Activated B cell treated with CpG ODN at 0.5 μM for 24 hours (primary cell): ENCODE measurements around the gene COBL. TPM values are rescaled to one million over a fixed set of nuclear protein-coding genes. Genes with fewer than 3 reads are reported as not detected.

Experiments
- ATAC-seq: fragments of 200-7000 bp; cut with Tn5 transposase; one replicate; pipeline ENCODE4 v1.10.0; 2021; ENCODE audit warnings: low read depth, mild to moderate bottlenecking, moderate library complexity
- CTCF ChIA-PET: fragments of 350-600 bp; sonication (Branson Sonifier 250); formaldehyde crosslinking; loops from one replicate; lab custom pipeline; 2021; ENCODE audit warnings: antibody characterized with exemption; lab: Charles Lee
- POLR2A ChIA-PET: fragments of 350-600 bp; sonication (Branson Sonifier 250); formaldehyde crosslinking; loops from one replicate; lab custom pipeline; 2021; ENCODE audit warnings: antibody characterized with exemption; lab: Charles Lee
- DNase-seq: peaks from one replicate; pipeline ENCODE4 v3.0.0; 2022
- H3K27ac Mint-ChIP-seq: one replicate; pipeline ENCODE4 v1.8.0; 2020; ENCODE audit warnings: mixed read lengths
- H3K27me3 Mint-ChIP-seq: one replicate; pipeline ENCODE4 v1.8.0; 2021; ENCODE audit warnings: mixed read lengths
- H3K36me3 Mint-ChIP-seq: one replicate; pipeline ENCODE4 v1.8.0; 2021; ENCODE audit warnings: low read depth, mixed read lengths
- H3K4me1 Mint-ChIP-seq: one replicate; pipeline ENCODE4 v1.8.0; 2021; ENCODE audit warnings: mixed read lengths
- H3K4me3 Mint-ChIP-seq: one replicate; pipeline ENCODE4 v1.8.0; 2020; ENCODE audit warnings: mild to moderate bottlenecking, mixed read lengths
- H3K9me3 Mint-ChIP-seq: one replicate; pipeline ENCODE4 v1.8.0; 2020; ENCODE audit warnings: mixed read lengths
- CTCF ChIP-seq: fragments of 200-600 bp; IDR thresholded peaks from one replicate; pipeline ENCODE4 v1.8.0; 2022; ENCODE audit warnings: antibody characterized with exemption, mild to moderate bottlenecking
- intact Hi-C: fragments of 100-400 bp; cut with micrococcal nuclease; formaldehyde crosslinking; loops from one replicate; pipeline ENCODE4 v1.15.1; 2024
- total RNA-seq: library from RNA; stranded (reverse); gene quantifications from 2 replicates; pipeline ENCODE4 v1.2.3, GENCODE V29; 2022

The COBL gene
- total RNA-seq, 1 donor from 2014 or later = not detected

GRCh38 chr7:51228386-51228958 is 88.1 kb downstream of the COBL start:
- CTCF ChIA-PET = no interaction called here

DNA sequence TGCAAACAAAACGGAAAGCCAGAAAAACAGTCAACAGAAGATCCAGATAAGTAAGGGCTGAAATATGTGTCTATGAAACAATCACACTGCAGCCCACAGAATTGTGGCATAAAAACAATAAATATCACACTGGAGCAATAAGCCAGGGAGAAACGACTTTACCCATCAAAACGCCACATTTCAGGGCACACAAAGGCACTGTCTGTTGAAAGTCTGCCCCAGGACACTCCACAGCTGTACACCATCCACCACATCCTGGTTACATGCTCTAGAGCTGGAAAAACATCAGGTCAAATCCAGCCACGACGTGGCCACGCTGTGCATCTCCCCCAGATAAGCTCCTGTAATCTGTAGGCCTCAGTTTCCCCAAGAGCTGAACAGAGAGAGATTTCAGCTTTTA is 88.7 kb downstream of the COBL start:
- TF ChIP-seq CTCF = no peak
- Mint-ChIP-seq H3K9me3 (no peaks in the 10 kb centered on the region), H3K4me1 (no peaks in the 10 kb centered on the region), H3K27me3 (no peaks in the 10 kb centered on the region), H3K4me3 (no peak overlapping the region), H3K27ac (no peak overlapping the region), H3K36me3 (no peaks in the 10 kb centered on the region)
- DNase-seq = no peak
- POLR2A ChIA-PET = no interaction called here
- no peak for ATAC-seq
- intact Hi-C loops = no loop called here
- CTCF ChIA-PET = no interaction called here

More at GRCh38 chr7:51228386-51228958, 88.1 kb downstream of the COBL start:
- Mint-ChIP-seq H3K27me3 (no peaks in the 10 kb centered on the region), H3K9me3 (no peaks in the 10 kb centered on the region), H3K27ac (no peak overlapping the region), H3K36me3 (no peaks in the 10 kb centered on the region), H3K4me3 (no peak overlapping the region), H3K4me1 (no peaks in the 10 kb centered on the region)
- no peak for TF ChIP-seq CTCF
- intact Hi-C loops = no loop called here
- POLR2A ChIA-PET = no interaction called here
- ATAC-seq (no peak), DNase-seq (no peak)

DNA sequence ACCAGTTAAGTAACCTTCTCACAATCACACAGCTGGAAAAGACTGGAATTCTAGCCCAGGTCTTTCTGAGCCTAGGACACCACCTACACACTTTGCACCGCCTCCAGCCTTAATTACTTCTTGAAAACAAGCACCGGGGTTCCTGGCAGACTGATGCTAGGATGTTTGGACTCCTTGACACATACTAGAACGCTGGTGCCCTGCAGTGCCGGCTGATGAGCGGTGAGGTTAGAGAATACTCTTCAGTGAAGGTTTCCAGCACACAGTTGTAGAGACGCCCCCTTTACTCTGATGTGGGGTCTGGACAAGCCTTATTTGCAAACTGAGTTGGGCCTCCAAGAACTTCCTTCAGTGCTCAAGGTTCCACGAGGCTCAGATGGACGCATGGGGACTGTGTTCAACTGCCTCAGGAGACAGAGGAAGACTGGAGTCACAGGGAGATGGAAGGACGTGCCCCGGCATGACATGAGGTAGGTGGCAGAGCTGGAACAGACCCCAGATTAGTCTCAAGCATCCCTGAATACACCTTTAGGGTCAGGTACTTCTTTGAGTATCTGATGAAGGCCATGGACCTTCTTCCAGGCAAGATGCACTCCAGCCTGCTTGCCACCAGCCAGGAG is 89.6 kb downstream of the COBL start:
- Mint-ChIP-seq H3K9me3 (no peaks in the 10 kb centered on the region), H3K36me3 (no peaks in the 10 kb centered on the region), H3K4me3 (no peak overlapping the region), H3K27me3 (no peaks in the 10 kb centered on the region), H3K4me1 (no peaks in the 10 kb centered on the region), H3K27ac (no peak overlapping the region)
- POLR2A ChIA-PET = no interaction called here
- no peak for TF ChIP-seq CTCF
- CTCF ChIA-PET = no interaction called here
- intact Hi-C loops = no loop called here
- ATAC-seq (no peak), DNase-seq (no peak)

GRCh38 chr7:51226063-51226755 is 90.4 kb downstream of the COBL start:
- H3K9me3 Mint-ChIP-seq = no peaks in the 10 kb centered on the region
- ATAC-seq (no peak), DNase-seq (no peak)
- no peak overlapping the region for H3K4me3 Mint-ChIP-seq
- no peak overlapping the region for H3K27ac Mint-ChIP-seq
- no peaks in the 10 kb centered on the region for H3K36me3 Mint-ChIP-seq
- TF ChIP-seq CTCF = no peak
- CTCF ChIA-PET = no interaction called here
- no peaks in the 10 kb centered on the region for H3K4me1 Mint-ChIP-seq
- POLR2A ChIA-PET = no interaction called here
- intact Hi-C loops = no loop called here
- H3K27me3 Mint-ChIP-seq = no peaks in the 10 kb centered on the region

DNA sequence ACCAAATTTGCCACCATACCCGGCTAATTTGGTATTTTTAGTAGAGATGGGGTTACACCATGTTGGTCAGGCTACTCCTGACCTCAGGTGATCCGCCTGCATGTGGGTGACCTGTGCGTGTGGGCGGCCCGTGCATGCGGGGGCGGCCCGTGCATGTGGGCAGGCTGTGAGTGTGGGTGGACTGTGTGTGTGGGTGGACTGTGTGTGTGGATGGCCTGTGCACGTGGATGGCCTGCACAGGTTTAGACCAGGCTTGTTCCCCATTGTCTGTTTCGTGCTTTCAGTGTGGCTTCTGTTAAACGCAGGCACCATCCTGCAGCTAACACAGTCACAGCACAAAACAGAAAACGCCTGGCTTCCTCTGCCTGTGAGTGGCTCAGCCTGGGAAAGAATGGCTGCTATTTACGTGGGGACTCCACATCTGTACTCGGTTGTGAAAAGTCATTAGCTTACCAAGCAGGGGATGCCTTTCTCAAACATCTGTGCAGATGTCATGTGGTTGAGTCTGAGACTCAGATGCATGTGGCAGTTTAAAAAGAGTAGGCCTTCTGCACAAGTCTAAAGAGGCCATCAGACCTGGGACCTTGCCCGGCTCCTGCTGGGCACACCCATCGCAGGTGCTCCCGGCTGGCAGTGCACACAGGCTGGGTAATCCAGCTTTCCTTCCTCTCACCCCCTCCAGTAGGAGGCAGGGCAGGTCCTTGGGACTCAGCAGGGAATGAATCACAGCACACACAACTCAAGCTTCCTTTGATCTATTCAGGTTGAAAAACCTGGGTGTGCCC is 91.6 kb downstream of the COBL start:
- Mint-ChIP-seq H3K36me3 (no peaks in the 10 kb centered on the region), H3K9me3 (no peaks in the 10 kb centered on the region), H3K27me3 (no peaks in the 10 kb centered on the region), H3K27ac (no peak overlapping the region), H3K4me1 (no peaks in the 10 kb centered on the region), H3K4me3 (no peak overlapping the region)
- ATAC-seq (no peak), DNase-seq (no peak)
- POLR2A ChIA-PET = no interaction called here
- intact Hi-C loops = no loop called here
- CTCF ChIA-PET = no interaction called here
- no peak for TF ChIP-seq CTCF
